GM12878 (cell line): ENCODE results near the gene UFC1. TPM values are rescaled to one million over a fixed set of nuclear protein-coding genes. Genes with fewer than 3 reads are reported as not detected.

Experiments used
- BHLHE40 ChIP-seq, 2 experiments: fragments of 450-650 bp in 1 of 2; IDR thresholded peaks; 2 replicates each; pipeline ENCODE4 v1.6.1; 2011 to 2017; ENCODE audit warnings: low read depth in 2 of 2, borderline replicate concordance in 1 of 2, improper control_type of control experiment in 1 of 2, low read length in 1 of 2, mild to moderate bottlenecking in 1 of 2
- HCFC1 ChIP-seq: fragments of 150-350 bp; IDR thresholded peaks from 2 replicates; pipeline ENCODE4 v1.6.1; 2014; ENCODE audit warnings: low read length
- HDGF ChIP-seq: fragments of 450-650 bp; IDR thresholded peaks from 2 replicates; pipeline ENCODE4 v1.6.1; 2016; ENCODE audit warnings: antibody characterized with exemption
- KLF5 ChIP-seq: fragments of 450-650 bp; IDR thresholded peaks from 2 replicates; pipeline ENCODE4 v1.6.1; 2014; ENCODE audit warnings: mild to moderate bottlenecking; ENCODE audit not compliant: partially characterized antibody
- MAX ChIP-seq: IDR thresholded peaks from 2 replicates; pipeline ENCODE4 v1.6.1; 2012; ENCODE audit warnings: low read depth, low read length, improper control_type of control experiment
- NR2C1 ChIP-seq: fragments of 450-650 bp; IDR thresholded peaks from 2 replicates; pipeline ENCODE4 v1.6.1; 2017; ENCODE audit warnings: antibody characterized with exemption, mild to moderate bottlenecking, moderate library complexity
- NR2F1 ChIP-seq: fragments of 450-650 bp; conservative IDR thresholded peaks from 2 replicates; pipeline ENCODE4 v1.6.1; 2017; ENCODE audit warnings: mild to moderate bottlenecking
- RELA ChIP-seq: fragments of 450-650 bp; IDR thresholded peaks from 2 replicates; pipeline ENCODE4 v1.8.0; 2014; ENCODE audit warnings: borderline replicate concordance; ENCODE audit not compliant: partially characterized antibody
- REST ChIP-seq: IDR thresholded peaks from 2 replicates; pipeline ENCODE4 v1.6.1; 2012; ENCODE audit warnings: mild to moderate bottlenecking, low read depth, low read length
- RUNX3 ChIP-seq: IDR thresholded peaks from 2 replicates; pipeline ENCODE4 v1.6.1; 2012; ENCODE audit warnings: low read length, inconsistent platforms
- SIX5 ChIP-seq: IDR thresholded peaks from 2 replicates; pipeline ENCODE4 v1.6.1; 2011; ENCODE audit warnings: mild to moderate bottlenecking, low read depth, low read length, moderate library complexity; ENCODE audit not compliant: severe bottlenecking
- TAF1 ChIP-seq: IDR thresholded peaks from 2 replicates; pipeline ENCODE4 v1.6.1; 2011; ENCODE audit warnings: mild to moderate bottlenecking, low read depth, low read length, borderline replicate concordance
- TCF12 ChIP-seq: IDR thresholded peaks from 2 replicates; pipeline ENCODE4 v1.6.1; 2011; ENCODE audit warnings: low read depth, mild to moderate bottlenecking, low read length
- ZNF687 ChIP-seq: fragments of 450-650 bp; IDR thresholded peaks from 2 replicates; pipeline ENCODE4 v1.6.1; 2017; ENCODE audit warnings: mild to moderate bottlenecking, moderate library complexity
- polyA plus RNA-seq, 11 experiments: library from polyadenylated mRNA; depleted of rRNA in 4 of 11; unstranded in 6 of 11; stranded (reverse) in 5 of 11; fragments of >200 nt; fragmentation: Nextera tagmentation in 4 of 11; fragmentation: Illumina TruSeq in 1 of 11; extraction: Ambion mirVana in 4 of 11; extraction: Trizol in 1 of 11; gene quantifications; 1 replicate in 1 of 11; 2 replicates in 10 of 11; pipeline versions ENCODE4 v1.2.1 to v1.2.3, GENCODE V29; 2011 to 2016; ENCODE audit warnings: inconsistent platforms in 2 of 11, missing spikeins in 2 of 11, low read depth in 1 of 11
- total RNA-seq, 4 experiments: library from RNA; depleted of rRNA in 3 of 4; stranded (reverse); fragments of >200 nt in 3 of 4; fragmentation: Illumina TruSeq in 1 of 4; extraction: Trizol in 1 of 4; gene quantifications; 2 replicates each; pipeline versions ENCODE4 v1.2.1 to v1.2.3, GENCODE V29; 2013 to 2021
- TF ChIP-seq, protein P1 (sequence below): fragments of 450-650 bp; IDR thresholded peaks from 2 replicates; pipeline ENCODE4 v1.6.1; 2016; ENCODE audit warnings: mild to moderate bottlenecking

UFC1 gene
- total and polyA plus RNA-seq, 10 of the 15 experiments (the other 5 are each of a cell fraction or from before 2014, with no cell fraction given): 95.9 to 239 (median 151) TPM

- TF ChIP-seq ZNF687: 0 out of 2 replicates have a peak, but pooled peaks have one; percentile 44
- peak; percentile 40 for TF ChIP-seq NR2F1
- TF ChIP-seq, protein P1, sequence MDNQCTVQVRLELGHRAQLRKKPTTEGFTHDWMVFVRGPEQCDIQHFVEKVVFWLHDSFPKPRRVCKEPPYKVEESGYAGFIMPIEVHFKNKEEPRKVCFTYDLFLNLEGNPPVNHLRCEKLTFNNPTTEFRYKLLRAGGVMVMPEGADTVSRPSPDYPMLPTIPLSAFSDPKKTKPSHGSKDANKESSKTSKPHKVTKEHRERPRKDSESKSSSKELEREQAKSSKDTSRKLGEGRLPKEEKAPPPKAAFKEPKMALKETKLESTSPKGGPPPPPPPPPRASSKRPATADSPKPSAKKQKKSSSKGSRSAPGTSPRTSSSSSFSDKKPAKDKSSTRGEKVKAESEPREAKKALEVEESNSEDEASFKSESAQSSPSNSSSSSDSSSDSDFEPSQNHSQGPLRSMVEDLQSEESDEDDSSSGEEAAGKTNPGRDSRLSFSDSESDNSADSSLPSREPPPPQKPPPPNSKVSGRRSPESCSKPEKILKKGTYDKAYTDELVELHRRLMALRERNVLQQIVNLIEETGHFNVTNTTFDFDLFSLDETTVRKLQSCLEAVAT: 0 out of 2 replicates have a peak, but pooled peaks have one; percentile 41
- peak; percentile 98 for TF ChIP-seq TAF1
- peak; percentile 66 for TF ChIP-seq SIX5
- TF ChIP-seq REST: no peak
- peak; percentile 77; the same call in 1 of the 2 replicates for TF ChIP-seq HDGF
- peak; percentile 57 for TF ChIP-seq RELA
- TF ChIP-seq KLF5: peak; percentile 28
- TF ChIP-seq BHLHE40 (IDR thresholded peaks at IDR 0.05; ENCODE audit: borderline replicate concordance in 1 of 2, low read depth in 2 of 2, low read length in 1 of 2): 0 out of 4 replicates have a peak, but pooled peaks of 1 of the 2 experiments have one; percentile 8
- 0 out of 2 replicates have a peak, but pooled peaks have one; percentile 23 for TF ChIP-seq RUNX3
- TF ChIP-seq MAX: no peak
- peak; percentile 82 for TF ChIP-seq HCFC1
- peak; percentile 12; the same call in 1 of the 2 replicates for TF ChIP-seq TCF12
- peak; percentile 49 for TF ChIP-seq NR2C1
Observed at GRCh38 chr1:161159087-161159912, 5.5 kb downstream of the UFC1 start, which contains the start of gene USP21 (continued).
